ENCODE measurements around the gene CHRM4. TPM values are rescaled to one million over a fixed set of nuclear protein-coding genes. Genes with fewer than 3 reads are reported as not detected.

Gene CHRM4
- total and polyA plus RNA-seq, 2 of the 13 experiments (the other 11 are each of a cell fraction or from before 2014, with no cell fraction given): 0.13 to 0.21 TPM

- TF ChIP-seq CREBL2 (CRISPR knock-in tag; IDR thresholded peaks at IDR 0.05; ENCODE audit: borderline replicate concordance): peak; percentile 94; the same call in 1 of the 2 replicates
- no peak; the same call in 1 of the 2 replicates for TF ChIP-seq ZNF703 (CRISPR knock-in tag; IDR thresholded peaks at IDR 0.05; ENCODE audit: borderline replicate concordance)
- no peak for TF ChIP-seq ZBTB40 (IDR thresholded peaks at IDR 0.05)
- peak; percentile 90 for TF ChIP-seq ZBTB40 (CRISPR knock-in tag; IDR thresholded peaks at IDR 0.05)
- TF ChIP-seq HMGXB4 (CRISPR knock-in tag; IDR thresholded peaks at IDR 0.05; ENCODE audit: borderline replicate concordance in 1 of 2, low read depth in 1 of 2): peak in 1 of 2 experiments; percentile 85; a peak in 2 of 4 replicates
- 0 out of 2 replicates have a peak, but pooled peaks have one; percentile 87 for TF ChIP-seq ZNF75D (CRISPR knock-in tag; IDR thresholded peaks at IDR 0.05; ENCODE audit: borderline replicate concordance)
- TF ChIP-seq RFX5 (IDR thresholded peaks at IDR 0.05; ENCODE audit: low read depth, low read length): no peak
- TF ChIP-seq TRIM24 (CRISPR knock-in tag; IDR thresholded peaks at IDR 0.05): no peak
- peak; percentile 66 for TF ChIP-seq ZNF143 (CRISPR knock-in tag; IDR thresholded peaks at IDR 0.05)
- peak; percentile 98 for TF ChIP-seq ZNF234 (CRISPR knock-in tag; conservative IDR thresholded peaks at IDR 0.05)
- TF ChIP-seq ZNF281 (CRISPR knock-in tag; IDR thresholded peaks at IDR 0.05; ENCODE audit: borderline replicate concordance): peak; percentile 59; the same call in 1 of the 2 replicates
- TF ChIP-seq CHD4 (IDR thresholded peaks at IDR 0.05; ENCODE audit: borderline replicate concordance, low read length): no peak
- TF ChIP-seq ZNF558 (CRISPR knock-in tag; IDR thresholded peaks at IDR 0.05; ENCODE audit: borderline replicate concordance): peak; percentile 86; the same call in 1 of the 2 replicates
- peak; percentile 85 for TF ChIP-seq PITX1 (CRISPR knock-in tag; IDR thresholded peaks at IDR 0.05)
These were observed 1.1 kb upstream of the CHRM4 start (continued) for GRCh38 chr11:46392421-46393230.
